Measurements from ENCODE around the gene NDUFS1. TPM values are rescaled to one million over a fixed set of nuclear protein-coding genes. Genes with fewer than 3 reads are reported as not detected.

The NDUFS1 gene
- total RNA-seq, 6 experiments from 2014 or later, result 83.5 to 89.0 (median 84.6) TPM

GRCh38 chr2:206116278-206116677 is 43.0 kb downstream of the NDUFS1 start:
- TF ChIP-seq, protein P1, sequence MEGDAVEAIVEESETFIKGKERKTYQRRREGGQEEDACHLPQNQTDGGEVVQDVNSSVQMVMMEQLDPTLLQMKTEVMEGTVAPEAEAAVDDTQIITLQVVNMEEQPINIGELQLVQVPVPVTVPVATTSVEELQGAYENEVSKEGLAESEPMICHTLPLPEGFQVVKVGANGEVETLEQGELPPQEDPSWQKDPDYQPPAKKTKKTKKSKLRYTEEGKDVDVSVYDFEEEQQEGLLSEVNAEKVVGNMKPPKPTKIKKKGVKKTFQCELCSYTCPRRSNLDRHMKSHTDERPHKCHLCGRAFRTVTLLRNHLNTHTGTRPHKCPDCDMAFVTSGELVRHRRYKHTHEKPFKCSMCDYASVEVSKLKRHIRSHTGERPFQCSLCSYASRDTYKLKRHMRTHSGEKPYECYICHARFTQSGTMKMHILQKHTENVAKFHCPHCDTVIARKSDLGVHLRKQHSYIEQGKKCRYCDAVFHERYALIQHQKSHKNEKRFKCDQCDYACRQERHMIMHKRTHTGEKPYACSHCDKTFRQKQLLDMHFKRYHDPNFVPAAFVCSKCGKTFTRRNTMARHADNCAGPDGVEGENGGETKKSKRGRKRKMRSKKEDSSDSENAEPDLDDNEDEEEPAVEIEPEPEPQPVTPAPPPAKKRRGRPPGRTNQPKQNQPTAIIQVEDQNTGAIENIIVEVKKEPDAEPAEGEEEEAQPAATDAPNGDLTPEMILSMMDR (IDR thresholded peaks at IDR 0.05), result no peak
- Mint-ChIP-seq H3K4me1 (ENCODE audit: low read depth) (peaks cover 28% of the 10 kb centered on the region), H3K36me3 (ENCODE audit: low read depth) (peaks cover 42% of the 10 kb centered on the region), H3K27me3 (ENCODE audit: insufficient read depth) (no peaks in the 10 kb centered on the region), H3K27ac (no peak overlapping the region), H3K4me3 (no peak overlapping the region), H3K9me3 (no peaks in the 10 kb centered on the region)
- DNase-seq, result no peak

- Mint-ChIP-seq H3K36me3 (ENCODE audit: low read depth) (peaks cover 30% of the 10 kb centered on the region), H3K9me3 (no peaks in the 10 kb centered on the region), H3K4me3 (no peak overlapping the region), H3K4me1 (ENCODE audit: low read depth) (peaks cover 28% of the 10 kb centered on the region), H3K27ac (no peak overlapping the region), H3K27me3 (ENCODE audit: insufficient read depth) (no peaks in the 10 kb centered on the region)
- no peak for DNase-seq
- TF ChIP-seq, protein P1 (IDR thresholded peaks at IDR 0.05), result no peak
These were observed 44.1 kb downstream of the NDUFS1 start for GRCh38 chr2:206115026-206115578.

GRCh38 chr2:206112846-206113547 is 46.2 kb downstream of the NDUFS1 start:
- Mint-ChIP-seq H3K36me3 (ENCODE audit: low read depth) (peaks cover 25% of the 10 kb centered on the region), H3K4me1 (ENCODE audit: low read depth) (peaks cover 28% of the 10 kb centered on the region), H3K27me3 (ENCODE audit: insufficient read depth) (no peaks in the 10 kb centered on the region; the same call in 1 of the 2 replicates), H3K4me3 (no peak overlapping the region), H3K9me3 (no peaks in the 10 kb centered on the region), H3K27ac (no peak overlapping the region)
- TF ChIP-seq, protein P1 (IDR thresholded peaks at IDR 0.05), result no peak
- DNase-seq, result no peak

GRCh38 chr2:206112108-206112507 is 47.1 kb downstream of the NDUFS1 start:
- Mint-ChIP-seq H3K9me3 (no peaks in the 10 kb centered on the region), H3K27ac (no peak overlapping the region), H3K36me3 (ENCODE audit: low read depth) (peaks cover 25% of the 10 kb centered on the region), H3K27me3 (ENCODE audit: insufficient read depth) (peaks cover 2% of the 10 kb centered on the region; the same call in 1 of the 2 replicates), H3K4me1 (ENCODE audit: low read depth) (peaks cover 28% of the 10 kb centered on the region), H3K4me3 (no peak overlapping the region)
- DNase-seq, result no peak
- TF ChIP-seq, protein P1 (IDR thresholded peaks at IDR 0.05), result no peak

GRCh38 chr2:206108713-206109112 is 50.5 kb downstream of the NDUFS1 start:
- Mint-ChIP-seq H3K27me3 (ENCODE audit: insufficient read depth) (peaks cover 2% of the 10 kb centered on the region; the same call in 1 of the 2 replicates), H3K4me1 (ENCODE audit: low read depth) (peaks cover 28% of the 10 kb centered on the region), H3K27ac (no peak overlapping the region), H3K4me3 (no peak overlapping the region), H3K9me3 (no peaks in the 10 kb centered on the region), H3K36me3 (ENCODE audit: low read depth) (peaks cover 8% of the 10 kb centered on the region; the same call in 1 of the 2 replicates)
- TF ChIP-seq, protein P1 (IDR thresholded peaks at IDR 0.05), result no peak
- no peak for DNase-seq

Measured in HFFc6 (cell line).